ENCODE results near the gene FRS3.

Gene FRS3

DNA sequence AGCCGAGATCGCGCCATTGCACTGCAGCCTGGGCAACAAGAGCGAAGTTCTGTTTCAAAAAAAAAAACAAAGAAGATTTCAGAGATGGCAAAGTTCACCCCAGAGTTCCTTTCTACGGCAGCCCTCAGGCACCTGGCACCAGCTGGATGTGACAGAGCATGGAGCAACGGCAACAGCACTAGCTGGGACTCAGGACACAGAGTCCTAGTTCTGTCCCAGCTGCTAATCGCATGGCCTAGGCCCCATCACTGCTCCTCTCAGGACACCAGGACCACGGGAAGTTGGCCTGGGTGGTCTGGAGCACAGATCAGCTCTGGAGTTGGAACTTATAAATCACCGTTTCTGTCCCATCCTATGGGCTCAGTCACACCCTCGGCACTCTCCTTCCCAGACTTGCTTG lies 33.6 kb downstream of the FRS3 start:
- Histone ChIP-seq H3K4me3 (ENCODE audit: low read length, poor library complexity, severe bottlenecking) (no peak overlapping the region), H3K4me1 (ENCODE audit: insufficient read depth, low read length, poor library complexity, severe bottlenecking) (no peaks in the 10 kb centered on the region), H3K9me3 (ENCODE audit: insufficient read depth, low read depth, low read length) (no peaks in the 10 kb centered on the region), H4K20me1 (ENCODE audit: insufficient read depth, low read length, poor library complexity, severe bottlenecking) (no peaks in the 10 kb centered on the region), H3K36me3 (ENCODE audit: insufficient read depth, low read length) (no peaks in the 10 kb centered on the region), H3K4me2 (ENCODE audit: low read depth, low read length, poor library complexity, severe bottlenecking) (no peak overlapping the region), H3K9me2 (replicated peaks; ENCODE audit: low read depth, low read length) (no peaks in the 10 kb centered on the region), H3K9ac (ENCODE audit: low read depth, low read length, poor library complexity, severe bottlenecking) (no peak overlapping the region), H3F3A (ENCODE audit: low read depth) (no peaks in the 10 kb centered on the region), H3K27me3 (ENCODE audit: insufficient read depth, low read length, poor library complexity, severe bottlenecking) (no peaks in the 10 kb centered on the region), H3K79me2 (ENCODE audit: insufficient read depth, low read length) (no peaks in the 10 kb centered on the region), H2AFZ (ENCODE audit: low read length) (no peak overlapping the region)
- TF ChIP-seq, protein P1, sequence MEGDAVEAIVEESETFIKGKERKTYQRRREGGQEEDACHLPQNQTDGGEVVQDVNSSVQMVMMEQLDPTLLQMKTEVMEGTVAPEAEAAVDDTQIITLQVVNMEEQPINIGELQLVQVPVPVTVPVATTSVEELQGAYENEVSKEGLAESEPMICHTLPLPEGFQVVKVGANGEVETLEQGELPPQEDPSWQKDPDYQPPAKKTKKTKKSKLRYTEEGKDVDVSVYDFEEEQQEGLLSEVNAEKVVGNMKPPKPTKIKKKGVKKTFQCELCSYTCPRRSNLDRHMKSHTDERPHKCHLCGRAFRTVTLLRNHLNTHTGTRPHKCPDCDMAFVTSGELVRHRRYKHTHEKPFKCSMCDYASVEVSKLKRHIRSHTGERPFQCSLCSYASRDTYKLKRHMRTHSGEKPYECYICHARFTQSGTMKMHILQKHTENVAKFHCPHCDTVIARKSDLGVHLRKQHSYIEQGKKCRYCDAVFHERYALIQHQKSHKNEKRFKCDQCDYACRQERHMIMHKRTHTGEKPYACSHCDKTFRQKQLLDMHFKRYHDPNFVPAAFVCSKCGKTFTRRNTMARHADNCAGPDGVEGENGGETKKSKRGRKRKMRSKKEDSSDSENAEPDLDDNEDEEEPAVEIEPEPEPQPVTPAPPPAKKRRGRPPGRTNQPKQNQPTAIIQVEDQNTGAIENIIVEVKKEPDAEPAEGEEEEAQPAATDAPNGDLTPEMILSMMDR (conservative IDR thresholded peaks at IDR 0.05; ENCODE audit: low read length), result no peak
- no peak for TF ChIP-seq EZH2phosphoT487 (IDR thresholded peaks at IDR 0.05; ENCODE audit: borderline replicate concordance)

DNA sequence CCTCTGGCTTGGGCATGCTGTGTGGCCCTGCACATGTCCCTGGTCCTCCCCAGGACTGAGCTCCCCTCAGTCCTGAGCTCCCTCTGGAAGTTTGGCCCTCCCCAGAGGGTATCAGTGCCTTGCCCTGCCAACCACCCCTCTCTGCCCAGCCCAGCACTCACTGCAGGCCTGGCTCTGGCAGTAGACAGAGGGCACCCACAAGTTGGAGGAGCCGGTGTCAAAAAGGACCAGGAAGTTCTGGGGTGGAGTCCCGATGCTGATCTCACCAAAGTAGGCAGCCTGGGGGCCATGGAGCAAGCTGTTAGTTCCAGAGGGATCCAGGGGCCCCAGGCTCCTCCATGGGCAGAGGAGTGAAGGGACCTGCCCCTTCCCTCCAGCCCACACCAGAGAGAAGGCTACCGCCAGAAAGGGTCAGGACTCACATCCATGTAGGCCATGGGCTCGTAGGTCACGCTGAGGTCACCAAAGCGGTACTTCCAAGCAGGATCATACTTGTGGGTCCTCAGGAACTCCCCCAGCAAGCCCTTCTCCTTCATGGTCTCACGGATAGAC lies 35.4 kb downstream of the FRS3 start:
- H3K36me3 ChIP-seq (ENCODE audit: insufficient read depth, low read length), result no peaks in the 10 kb centered on the region
- H3K4me1 ChIP-seq (ENCODE audit: insufficient read depth, low read length, poor library complexity, severe bottlenecking), result no peaks in the 10 kb centered on the region
- no peak overlapping the region for H3K4me2 ChIP-seq (ENCODE audit: low read depth, low read length, poor library complexity, severe bottlenecking)

DNA sequence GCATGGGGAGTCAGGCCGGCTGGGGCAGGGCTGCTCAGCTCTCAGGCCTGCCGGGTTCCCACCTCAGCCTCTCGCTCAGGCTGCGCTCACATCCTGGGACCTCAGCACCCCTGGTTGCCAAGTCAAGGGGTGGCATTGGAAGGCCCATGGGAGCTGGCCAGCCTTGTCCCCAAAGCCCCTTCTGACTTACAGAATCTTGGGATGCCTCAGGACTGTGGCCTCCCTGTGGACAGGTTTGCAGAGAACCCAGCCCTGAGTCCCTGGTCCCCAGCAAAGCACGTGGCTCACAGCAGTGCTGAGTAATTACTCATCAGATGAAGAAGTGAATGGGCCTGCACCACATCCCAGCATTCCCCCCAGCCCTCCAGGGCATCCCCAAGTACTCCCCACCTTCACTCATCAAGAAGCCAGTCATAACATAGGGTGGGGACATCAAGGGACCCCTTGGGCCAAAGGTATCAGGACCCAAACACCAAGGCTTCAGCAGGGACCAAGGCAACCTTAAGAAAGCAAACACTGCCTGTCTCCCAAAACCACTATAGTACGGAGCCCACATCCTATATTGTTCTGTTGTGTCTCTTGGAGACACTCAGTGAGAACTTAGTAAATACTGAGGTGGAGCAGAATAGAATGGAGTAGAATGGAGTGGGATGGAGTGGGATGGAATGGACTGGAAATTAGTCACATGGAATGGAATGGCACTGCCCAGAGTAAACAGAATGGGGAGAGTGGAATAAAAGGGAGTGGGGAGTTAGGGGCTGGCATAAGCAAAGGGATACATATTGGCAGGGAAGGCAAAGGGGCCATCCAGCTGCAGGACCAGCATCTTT lies 36.1 kb downstream of the FRS3 start:
- H3K79me2 ChIP-seq (ENCODE audit: insufficient read depth, low read length), result no peaks in the 10 kb centered on the region
- no peak overlapping the region for H3K4me2 ChIP-seq (ENCODE audit: low read depth, low read length, poor library complexity, severe bottlenecking)
- TF ChIP-seq, protein P1 (conservative IDR thresholded peaks at IDR 0.05; ENCODE audit: low read length), result no peak
- TF ChIP-seq EZH2phosphoT487 (IDR thresholded peaks at IDR 0.05; ENCODE audit: borderline replicate concordance), result no peak
- no peaks in the 10 kb centered on the region for H3K4me1 ChIP-seq (ENCODE audit: insufficient read depth, low read length, poor library complexity, severe bottlenecking)
- no peaks in the 10 kb centered on the region for H3K9me3 ChIP-seq (ENCODE audit: insufficient read depth, low read depth, low read length)
- no peaks in the 10 kb centered on the region for H4K20me1 ChIP-seq (ENCODE audit: insufficient read depth, low read length, poor library complexity, severe bottlenecking)
- H3K4me3 ChIP-seq (ENCODE audit: low read length, poor library complexity, severe bottlenecking), result no peak overlapping the region
- no peak overlapping the region for H2AFZ ChIP-seq (ENCODE audit: low read length)
- H3F3A ChIP-seq (ENCODE audit: low read depth), result no peaks in the 10 kb centered on the region
- H3K9ac ChIP-seq (ENCODE audit: low read depth, low read length, poor library complexity, severe bottlenecking), result no peak overlapping the region
- no peaks in the 10 kb centered on the region for H3K36me3 ChIP-seq (ENCODE audit: insufficient read depth, low read length)
- H3K27me3 ChIP-seq (ENCODE audit: insufficient read depth, low read length, poor library complexity, severe bottlenecking), result no peaks in the 10 kb centered on the region
- no peaks in the 10 kb centered on the region for H3K9me2 ChIP-seq (replicated peaks; ENCODE audit: low read depth, low read length)

More for the DNA sequence above, 35.4 kb downstream of the FRS3 start:
- no peaks in the 10 kb centered on the region for H3F3A ChIP-seq (ENCODE audit: low read depth)
- no peaks in the 10 kb centered on the region for H3K79me2 ChIP-seq (ENCODE audit: insufficient read depth, low read length)
- TF ChIP-seq, protein P1 (conservative IDR thresholded peaks at IDR 0.05; ENCODE audit: low read length), result no peak
- TF ChIP-seq EZH2phosphoT487 (IDR thresholded peaks at IDR 0.05; ENCODE audit: borderline replicate concordance), result no peak
- no peak overlapping the region for H3K9ac ChIP-seq (ENCODE audit: low read depth, low read length, poor library complexity, severe bottlenecking)
- no peaks in the 10 kb centered on the region for H3K27me3 ChIP-seq (ENCODE audit: insufficient read depth, low read length, poor library complexity, severe bottlenecking)
- H3K9me3 ChIP-seq (ENCODE audit: insufficient read depth, low read depth, low read length), result no peaks in the 10 kb centered on the region
- no peaks in the 10 kb centered on the region for H3K9me2 ChIP-seq (replicated peaks; ENCODE audit: low read depth, low read length)
- H2AFZ ChIP-seq (ENCODE audit: low read length), result no peak overlapping the region
- H3K4me3 ChIP-seq (ENCODE audit: low read length, poor library complexity, severe bottlenecking), result no peak overlapping the region
- no peaks in the 10 kb centered on the region for H4K20me1 ChIP-seq (ENCODE audit: insufficient read depth, low read length, poor library complexity, severe bottlenecking)
